Measurements from ENCODE around the gene ZNF445.
"Not testable (repeated sequence)": the region's sequence is repeated elsewhere in the genome, so short reads cannot be mapped to it uniquely, and the experiment has no call there.

- not testable (repeated sequence) for TF ChIP-seq CTCF, EZH2, EZH2phosphoT487 (IDR thresholded peaks at IDR 0.05)
Observed at GRCh38 chr3:44460050-44460449, 17.4 kb downstream of the ZNF445 start.

All from neural progenitor cell (in vitro differentiated cells).